ENCODE results near the gene CHCHD1.

CHCHD1 gene

DNA sequence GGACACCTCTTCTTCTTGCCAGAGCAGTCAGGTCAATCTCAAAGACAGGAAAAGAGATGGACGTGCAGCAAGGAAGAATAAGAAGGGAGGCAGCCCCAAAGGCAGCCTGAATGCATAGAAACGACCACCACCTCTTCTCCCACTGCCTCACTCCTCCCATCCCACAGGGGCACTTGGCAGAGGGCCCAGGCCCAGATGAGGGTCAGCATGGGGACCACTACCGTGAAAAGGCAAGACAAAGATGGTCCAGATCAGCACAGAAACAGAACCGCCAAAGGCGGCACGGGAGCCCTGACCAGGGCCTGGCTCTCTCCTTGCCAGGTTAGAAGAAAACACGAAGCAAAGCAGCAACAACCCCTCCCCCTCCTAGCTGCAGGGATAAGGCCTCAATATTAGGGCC, 31.5 kb downstream of the CHCHD1 start:
- H3K27me3 ChIP-seq (replicated peaks; ENCODE audit: control insufficient read depth, insufficient read depth, low read length), result no peaks in the 10 kb centered on the region
- H3K4me3 ChIP-seq (replicated peaks; ENCODE audit: low read depth, low read length), result no peak overlapping the region
- TF ChIP-seq, protein P1, sequence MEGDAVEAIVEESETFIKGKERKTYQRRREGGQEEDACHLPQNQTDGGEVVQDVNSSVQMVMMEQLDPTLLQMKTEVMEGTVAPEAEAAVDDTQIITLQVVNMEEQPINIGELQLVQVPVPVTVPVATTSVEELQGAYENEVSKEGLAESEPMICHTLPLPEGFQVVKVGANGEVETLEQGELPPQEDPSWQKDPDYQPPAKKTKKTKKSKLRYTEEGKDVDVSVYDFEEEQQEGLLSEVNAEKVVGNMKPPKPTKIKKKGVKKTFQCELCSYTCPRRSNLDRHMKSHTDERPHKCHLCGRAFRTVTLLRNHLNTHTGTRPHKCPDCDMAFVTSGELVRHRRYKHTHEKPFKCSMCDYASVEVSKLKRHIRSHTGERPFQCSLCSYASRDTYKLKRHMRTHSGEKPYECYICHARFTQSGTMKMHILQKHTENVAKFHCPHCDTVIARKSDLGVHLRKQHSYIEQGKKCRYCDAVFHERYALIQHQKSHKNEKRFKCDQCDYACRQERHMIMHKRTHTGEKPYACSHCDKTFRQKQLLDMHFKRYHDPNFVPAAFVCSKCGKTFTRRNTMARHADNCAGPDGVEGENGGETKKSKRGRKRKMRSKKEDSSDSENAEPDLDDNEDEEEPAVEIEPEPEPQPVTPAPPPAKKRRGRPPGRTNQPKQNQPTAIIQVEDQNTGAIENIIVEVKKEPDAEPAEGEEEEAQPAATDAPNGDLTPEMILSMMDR (IDR thresholded peaks at IDR 0.05; ENCODE audit: insufficient read depth, low read length, poor library complexity, severe bottlenecking), result no peak
- peaks cover 5% of the 10 kb centered on the region for H3K36me3 ChIP-seq (ENCODE audit: control insufficient read depth, insufficient read depth, low read length)
- DNase-seq (ENCODE audit: extremely low read depth, insufficient read length), result no peak

DNA sequence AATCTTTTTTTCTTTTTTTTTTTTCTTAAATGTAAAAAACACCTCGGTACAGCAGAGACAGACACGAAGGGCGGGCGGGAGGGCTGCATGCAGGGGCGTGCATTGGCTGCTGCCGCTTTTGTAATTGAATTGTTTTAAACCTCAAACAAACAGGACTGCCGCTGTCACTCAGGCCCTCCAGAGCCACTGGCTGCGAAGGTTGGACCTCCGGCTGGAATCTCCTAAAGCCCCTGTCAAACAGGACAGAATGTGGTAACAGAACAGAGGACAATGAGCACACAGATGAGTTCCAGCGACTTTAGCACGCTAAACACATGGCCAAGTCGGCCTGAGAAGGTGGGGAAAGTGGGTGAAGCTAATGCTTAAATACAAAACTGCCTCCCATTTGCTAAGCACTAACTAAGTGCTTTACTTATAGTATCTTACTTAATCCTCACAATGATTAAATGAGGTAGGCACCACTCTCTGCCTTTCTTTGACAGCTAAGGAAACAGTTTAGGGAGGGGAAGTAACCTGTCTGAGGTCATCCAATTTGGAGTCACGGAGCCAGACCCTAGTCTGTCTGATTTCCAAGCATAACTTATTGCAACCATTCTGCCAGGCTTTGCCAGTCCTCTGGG, 32.5 kb downstream of the CHCHD1 start:
- no peak for DNase-seq (ENCODE audit: extremely low read depth, insufficient read length)
- Histone ChIP-seq H3K27me3 (replicated peaks; ENCODE audit: control insufficient read depth, insufficient read depth, low read length) (no peaks in the 10 kb centered on the region), H3K4me3 (replicated peaks; ENCODE audit: low read depth, low read length) (no peak overlapping the region), H3K36me3 (ENCODE audit: control insufficient read depth, insufficient read depth, low read length) (peaks cover 3% of the 10 kb centered on the region)
- TF ChIP-seq, protein P1 (IDR thresholded peaks at IDR 0.05; ENCODE audit: insufficient read depth, low read length, poor library complexity, severe bottlenecking), result no peak

DNA sequence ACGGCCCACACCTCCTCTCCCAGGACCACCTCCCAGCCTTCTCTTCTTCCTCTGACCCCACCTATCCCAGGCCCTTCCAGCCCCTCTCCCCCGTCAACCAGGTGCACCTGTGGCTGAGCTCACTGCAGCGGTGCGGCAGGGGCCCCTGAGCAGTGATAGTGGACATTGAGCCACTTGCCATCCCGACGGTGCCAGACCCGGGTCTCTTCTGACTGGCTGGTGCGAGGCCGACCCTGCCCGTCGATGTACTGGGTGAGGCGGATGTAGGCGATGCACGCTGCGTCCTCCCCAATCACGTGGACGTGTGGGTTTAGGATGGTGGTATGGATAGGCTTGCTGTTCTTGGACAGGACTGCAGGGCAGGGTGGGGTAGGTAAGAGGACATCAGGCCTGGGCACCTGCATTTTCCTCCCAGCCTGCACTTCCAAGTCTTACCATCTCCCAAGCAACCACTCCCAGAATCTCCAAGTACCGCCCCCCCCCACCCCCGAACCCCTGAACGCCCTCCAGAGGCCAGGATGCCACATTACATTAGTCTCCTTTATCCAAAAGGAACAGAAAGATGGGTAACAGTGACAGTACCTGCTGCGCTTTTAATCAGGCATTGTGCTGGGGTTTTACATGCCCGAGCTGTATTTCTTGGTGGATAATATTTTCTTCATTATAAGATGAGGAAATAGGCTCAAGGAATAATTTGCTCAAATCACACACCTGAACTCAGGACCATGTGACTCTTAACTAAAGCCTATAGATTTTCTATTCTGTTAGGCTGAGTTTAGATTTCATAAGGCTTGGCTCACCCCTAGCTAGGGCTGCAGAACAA, 33.3 kb downstream of the CHCHD1 start:
- H3K27me3 ChIP-seq (replicated peaks; ENCODE audit: control insufficient read depth, insufficient read depth, low read length), result no peaks in the 10 kb centered on the region
- TF ChIP-seq, protein P1 (IDR thresholded peaks at IDR 0.05; ENCODE audit: insufficient read depth, low read length, poor library complexity, severe bottlenecking), result peak; percentile 24
- DNase-seq (ENCODE audit: extremely low read depth, insufficient read length), result no peak
- H3K36me3 ChIP-seq (ENCODE audit: control insufficient read depth, insufficient read depth, low read length), result peaks cover 6% of the 10 kb centered on the region
- no peak overlapping the region for H3K4me3 ChIP-seq (replicated peaks; ENCODE audit: low read depth, low read length)

DNA sequence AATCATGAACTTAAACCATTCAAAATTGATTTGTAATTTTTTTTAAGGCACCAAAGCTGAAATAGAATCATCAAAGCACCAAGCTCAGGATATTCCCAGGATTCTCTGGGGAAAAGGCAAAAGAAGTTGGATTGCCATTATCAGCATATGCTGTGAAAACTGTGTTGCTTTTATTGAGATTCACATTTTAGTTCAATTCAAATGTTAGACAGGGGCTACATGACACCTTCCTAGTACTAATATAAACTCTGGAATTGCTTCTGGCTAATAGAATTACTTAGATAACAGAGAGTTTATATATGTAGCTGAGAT, 33.8 kb downstream of the CHCHD1 start:
- H3K36me3 ChIP-seq (ENCODE audit: control insufficient read depth, insufficient read depth, low read length), result peaks cover 6% of the 10 kb centered on the region
- no peak for DNase-seq (ENCODE audit: extremely low read depth, insufficient read length)
- no peak overlapping the region for H3K4me3 ChIP-seq (replicated peaks; ENCODE audit: low read depth, low read length)
- H3K27me3 ChIP-seq (replicated peaks; ENCODE audit: control insufficient read depth, insufficient read depth, low read length), result no peaks in the 10 kb centered on the region
- TF ChIP-seq, protein P1 (IDR thresholded peaks at IDR 0.05; ENCODE audit: insufficient read depth, low read length, poor library complexity, severe bottlenecking), result no peak

DNA sequence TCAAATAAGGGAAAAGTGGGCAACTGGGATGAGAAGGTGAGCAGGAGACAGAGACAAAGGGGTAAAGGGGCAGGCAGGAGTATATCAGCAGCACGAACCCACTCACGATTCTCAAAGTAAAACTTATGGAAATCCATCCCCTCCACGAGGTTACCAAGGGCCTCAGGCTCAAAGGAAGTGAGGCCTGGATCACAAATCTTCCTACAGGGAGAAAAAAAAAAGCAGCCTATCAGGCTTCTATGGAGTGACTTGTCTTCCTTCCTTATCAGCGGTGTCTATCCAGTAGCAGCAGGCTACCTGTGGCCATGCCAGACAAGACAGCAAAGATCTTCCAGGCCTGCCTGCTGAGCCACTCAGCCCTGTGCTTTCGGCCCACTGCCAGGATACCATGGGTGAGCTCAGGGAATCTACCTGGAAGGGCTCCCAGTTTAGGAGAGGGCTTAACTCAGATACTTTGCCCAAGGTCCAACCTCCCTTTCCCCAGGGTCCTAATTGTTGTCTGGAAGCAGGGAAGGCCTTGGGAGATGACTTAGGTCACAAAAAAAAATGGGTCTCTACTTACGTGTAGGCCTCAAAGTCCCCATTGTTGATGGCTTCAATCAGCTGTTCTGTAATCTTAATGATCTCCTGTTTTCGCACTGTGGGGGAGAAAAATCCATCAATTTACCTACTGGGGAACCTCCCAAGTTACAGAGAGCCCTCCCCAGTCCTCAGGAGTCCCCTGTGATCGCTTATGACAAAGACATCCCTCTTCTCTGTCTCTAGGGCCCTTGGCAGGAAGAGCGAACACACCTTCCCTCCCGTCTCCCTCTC, 35.3 kb downstream of the CHCHD1 start:
- no peak for DNase-seq (ENCODE audit: extremely low read depth, insufficient read length)
- TF ChIP-seq, protein P1 (IDR thresholded peaks at IDR 0.05; ENCODE audit: insufficient read depth, low read length, poor library complexity, severe bottlenecking), result no peak
- H3K27me3 ChIP-seq (replicated peaks; ENCODE audit: control insufficient read depth, insufficient read depth, low read length), result no peaks in the 10 kb centered on the region
- no peak overlapping the region for H3K4me3 ChIP-seq (replicated peaks; ENCODE audit: low read depth, low read length)
- peaks cover 7% of the 10 kb centered on the region for H3K36me3 ChIP-seq (ENCODE audit: control insufficient read depth, insufficient read depth, low read length)

Measured in GM06990 (cell line).